Cardiac muscle cell (in vitro differentiated cells and primary cell): ENCODE measurements around the gene MAPK8IP3. TPM values are rescaled to one million over a fixed set of nuclear protein-coding genes. Genes with fewer than 3 reads are reported as not detected.

ENCODE experiments used
- DNase-seq, 2 donors: peaks; one replicate each; pipeline versions ENCODE4 v3.0.0 to v3.0.0-alpha.2; 2010 to 2017; ENCODE audit warnings: low read depth in 1 of 2, low spot score in 1 of 2
- H3K27ac ChIP-seq: fragments of 200-600 bp; sonication (generic); 2 replicates; pipeline ENCODE4 v1.5.1; 2016
- H3K27me3 ChIP-seq: fragments of 200-600 bp; sonication (generic); 2 replicates; pipeline ENCODE4 v1.6.0; 2016; ENCODE audit warnings: control low read depth
- H3K36me3 ChIP-seq: fragments of 200-600 bp; sonication (generic); 2 replicates; pipeline ENCODE4 v1.5.1; 2016; ENCODE audit warnings: control low read depth
- H3K4me1 ChIP-seq: fragments of 200-600 bp; sonication (generic); 2 replicates; pipeline ENCODE4 v1.8.1; 2017; ENCODE audit warnings: low read depth, mild to moderate bottlenecking, mixed run types
- H3K4me3 ChIP-seq: fragments of 200-600 bp; sonication (generic); 2 replicates; pipeline ENCODE4 v1.5.1; 2016; ENCODE audit warnings: mild to moderate bottlenecking
- H3K9me3 ChIP-seq: fragments of 200-600 bp; sonication (generic); 2 replicates; pipeline ENCODE4 v1.5.1; 2017; ENCODE audit warnings: low read depth, mild to moderate bottlenecking, control low read depth
- polyA plus RNA-seq: library from polyadenylated mRNA; unstranded; fragments of >200 nt; fragmentation: Nextera tagmentation; extraction: Ambion mirVana; gene quantifications from 2 replicates; pipeline ENCODE4 v1.2.1, GENCODE V29; 2016
- total RNA-seq: library from RNA; depleted of rRNA; stranded (reverse); fragments of >200 nt; gene quantifications from 2 replicates; pipeline ENCODE4 v1.2.3, GENCODE V29; 2016
- TF ChIP-seq, protein P1 (sequence below): IDR thresholded peaks from 2 replicates; pipeline ENCODE4 v1.5.1; 2012; ENCODE audit warnings: low read depth, mild to moderate bottlenecking, low read length

Gene MAPK8IP3
- total and polyA plus RNA-seq, 2 experiments from 2014 or later: 75.2 to 127 TPM

DNA sequence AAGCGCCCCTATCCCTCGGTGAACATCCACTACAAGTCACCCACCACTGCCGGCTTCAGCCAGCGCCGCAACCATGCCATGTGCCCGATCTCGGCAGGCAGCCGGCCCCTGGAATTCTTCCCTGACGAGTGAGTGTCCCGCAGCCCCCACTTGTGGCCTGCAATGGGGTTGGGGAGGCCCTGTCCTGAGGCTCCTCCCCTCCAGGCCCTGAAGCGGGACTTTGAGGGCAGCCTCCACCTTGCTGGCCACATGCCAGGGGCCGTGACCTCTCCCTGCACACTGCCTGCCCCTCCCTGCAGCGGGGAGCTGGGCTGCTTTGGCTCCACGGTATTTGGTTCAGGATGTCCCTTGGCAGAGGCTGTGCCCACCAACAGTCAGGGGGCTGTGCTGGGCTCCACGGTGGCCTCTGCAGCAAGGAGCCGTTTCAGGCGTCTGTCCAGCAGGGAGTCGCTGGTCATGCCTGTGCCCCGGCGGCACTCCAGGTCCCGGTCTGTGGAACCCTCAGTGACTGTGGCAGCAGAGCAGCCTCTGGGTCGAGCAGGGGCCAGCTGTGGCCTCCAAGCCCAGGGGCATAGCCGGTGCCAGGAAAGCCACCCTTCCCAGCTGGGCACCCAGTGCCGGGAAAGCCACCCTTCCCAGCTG lies 57.0 kb downstream of the MAPK8IP3 start:
- no peak for DNase-seq
- Histone ChIP-seq H3K27me3 (no peaks in the 10 kb centered on the region), H3K4me1 (no peaks in the 10 kb centered on the region), H3K27ac (no peak overlapping the region), H3K9me3 (no peaks in the 10 kb centered on the region), H3K4me3 (no peak overlapping the region), H3K36me3 (peaks cover 37% of the 10 kb centered on the region)
- TF ChIP-seq, protein P1, sequence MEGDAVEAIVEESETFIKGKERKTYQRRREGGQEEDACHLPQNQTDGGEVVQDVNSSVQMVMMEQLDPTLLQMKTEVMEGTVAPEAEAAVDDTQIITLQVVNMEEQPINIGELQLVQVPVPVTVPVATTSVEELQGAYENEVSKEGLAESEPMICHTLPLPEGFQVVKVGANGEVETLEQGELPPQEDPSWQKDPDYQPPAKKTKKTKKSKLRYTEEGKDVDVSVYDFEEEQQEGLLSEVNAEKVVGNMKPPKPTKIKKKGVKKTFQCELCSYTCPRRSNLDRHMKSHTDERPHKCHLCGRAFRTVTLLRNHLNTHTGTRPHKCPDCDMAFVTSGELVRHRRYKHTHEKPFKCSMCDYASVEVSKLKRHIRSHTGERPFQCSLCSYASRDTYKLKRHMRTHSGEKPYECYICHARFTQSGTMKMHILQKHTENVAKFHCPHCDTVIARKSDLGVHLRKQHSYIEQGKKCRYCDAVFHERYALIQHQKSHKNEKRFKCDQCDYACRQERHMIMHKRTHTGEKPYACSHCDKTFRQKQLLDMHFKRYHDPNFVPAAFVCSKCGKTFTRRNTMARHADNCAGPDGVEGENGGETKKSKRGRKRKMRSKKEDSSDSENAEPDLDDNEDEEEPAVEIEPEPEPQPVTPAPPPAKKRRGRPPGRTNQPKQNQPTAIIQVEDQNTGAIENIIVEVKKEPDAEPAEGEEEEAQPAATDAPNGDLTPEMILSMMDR: no peak

DNA sequence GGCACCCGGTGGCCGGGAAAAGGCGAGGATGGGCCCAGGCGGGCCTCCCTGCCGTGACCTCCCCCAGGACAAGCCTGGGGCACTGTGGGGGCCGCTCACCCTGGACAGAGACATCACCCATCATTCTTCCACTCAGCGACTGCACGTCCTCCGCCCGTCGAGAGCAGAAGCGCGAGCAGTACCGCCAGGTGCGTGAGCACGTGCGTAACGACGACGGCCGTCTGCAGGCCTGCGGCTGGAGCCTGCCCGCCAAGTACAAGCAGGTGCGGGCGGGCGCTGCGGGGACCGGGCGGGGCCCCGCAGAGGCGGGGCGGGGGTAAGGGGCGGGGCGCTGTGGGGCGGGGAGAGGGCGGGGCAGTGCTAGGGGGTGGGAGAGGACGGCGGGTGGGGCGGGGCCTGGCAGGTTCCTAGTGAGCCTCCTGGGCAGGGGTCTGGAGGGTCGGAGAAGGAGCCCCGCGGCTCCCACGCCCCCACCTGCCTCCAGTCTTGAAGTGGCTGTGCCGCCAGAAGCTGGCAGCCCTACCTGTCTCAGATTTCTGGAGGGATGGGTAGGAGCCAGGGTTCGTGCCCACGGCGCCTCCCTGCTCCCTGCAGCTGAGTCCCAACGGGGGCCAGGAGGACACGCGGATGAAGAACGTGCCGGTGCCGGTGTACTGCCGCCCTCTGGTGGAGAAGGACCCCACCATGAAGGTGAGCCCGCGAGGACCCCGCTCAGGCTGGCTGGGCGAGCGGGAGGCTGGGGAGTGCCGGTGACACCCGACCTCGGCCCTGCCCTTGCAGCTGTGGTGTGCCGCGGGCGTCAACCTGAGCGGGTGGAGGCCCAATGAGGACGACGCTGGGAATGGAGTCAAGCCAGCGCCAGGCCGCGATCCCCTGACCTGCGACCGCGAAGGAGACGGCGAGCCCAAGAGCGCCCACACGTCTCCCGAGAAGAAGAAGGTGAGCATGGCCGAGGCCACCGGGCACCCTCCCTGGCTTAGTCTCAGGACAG lies 57.8 kb downstream of the MAPK8IP3 start:
- H3K9me3 ChIP-seq: no peaks in the 10 kb centered on the region
- H3K4me1 ChIP-seq: no peaks in the 10 kb centered on the region
- no peak overlapping the region for H3K27ac ChIP-seq
- peaks cover 34% of the 10 kb centered on the region for H3K36me3 ChIP-seq
- no peaks in the 10 kb centered on the region for H3K27me3 ChIP-seq
- DNase-seq: peak; percentile 41 to 60
- H3K4me3 ChIP-seq: no peak overlapping the region
- TF ChIP-seq, protein P1: peak; percentile 38

DNA sequence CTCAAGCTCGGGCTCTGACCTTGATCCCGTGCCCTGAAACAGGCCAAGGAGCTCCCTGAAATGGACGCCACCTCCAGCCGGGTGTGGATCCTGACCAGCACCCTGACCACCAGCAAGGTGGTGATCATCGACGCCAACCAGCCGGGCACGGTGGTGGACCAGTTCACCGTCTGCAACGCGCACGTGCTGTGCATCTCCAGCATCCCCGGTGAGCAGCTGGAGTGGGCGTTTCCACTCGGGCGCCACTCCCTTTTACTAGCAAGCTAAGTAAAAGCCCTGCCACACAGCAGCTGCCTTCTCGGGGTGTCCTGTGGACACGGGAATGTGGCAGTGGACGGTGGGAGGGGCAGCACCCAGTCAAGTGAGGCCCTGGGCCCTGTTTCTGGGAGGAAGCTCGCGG lies 59.0 kb downstream of the MAPK8IP3 start:
- H3K27ac ChIP-seq: no peak overlapping the region
- H3K4me3 ChIP-seq: no peak overlapping the region
- DNase-seq: no peak
- H3K9me3 ChIP-seq: no peaks in the 10 kb centered on the region
- no peaks in the 10 kb centered on the region for H3K27me3 ChIP-seq
- TF ChIP-seq, protein P1: no peak
- H3K36me3 ChIP-seq: peaks cover 34% of the 10 kb centered on the region
- H3K4me1 ChIP-seq: no peaks in the 10 kb centered on the region

DNA sequence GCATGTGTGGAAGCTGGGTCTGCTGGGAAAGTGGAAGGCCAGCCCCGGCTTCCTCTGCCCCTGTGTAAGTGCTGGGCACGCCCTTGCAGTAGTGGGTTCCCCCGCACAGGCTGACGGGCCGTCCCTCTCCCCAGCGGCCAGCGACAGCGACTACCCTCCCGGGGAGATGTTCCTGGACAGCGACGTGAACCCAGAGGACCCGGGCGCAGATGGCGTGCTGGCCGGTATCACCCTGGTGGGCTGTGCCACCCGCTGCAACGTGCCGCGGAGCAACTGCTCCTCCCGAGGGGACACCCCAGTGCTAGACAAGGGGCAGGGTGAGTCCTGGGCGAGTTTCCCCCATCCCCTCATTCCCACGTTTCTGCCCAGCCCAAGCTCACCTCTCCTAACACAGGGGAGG lies 59.8 kb downstream of the MAPK8IP3 start:
- H3K4me3 ChIP-seq: no peak overlapping the region
- no peak overlapping the region for H3K27ac ChIP-seq
- H3K27me3 ChIP-seq: no peaks in the 10 kb centered on the region
- no peak for DNase-seq
- no peaks in the 10 kb centered on the region for H3K4me1 ChIP-seq
- H3K36me3 ChIP-seq: peaks cover 34% of the 10 kb centered on the region
- no peaks in the 10 kb centered on the region for H3K9me3 ChIP-seq
- TF ChIP-seq, protein P1: no peak

DNA sequence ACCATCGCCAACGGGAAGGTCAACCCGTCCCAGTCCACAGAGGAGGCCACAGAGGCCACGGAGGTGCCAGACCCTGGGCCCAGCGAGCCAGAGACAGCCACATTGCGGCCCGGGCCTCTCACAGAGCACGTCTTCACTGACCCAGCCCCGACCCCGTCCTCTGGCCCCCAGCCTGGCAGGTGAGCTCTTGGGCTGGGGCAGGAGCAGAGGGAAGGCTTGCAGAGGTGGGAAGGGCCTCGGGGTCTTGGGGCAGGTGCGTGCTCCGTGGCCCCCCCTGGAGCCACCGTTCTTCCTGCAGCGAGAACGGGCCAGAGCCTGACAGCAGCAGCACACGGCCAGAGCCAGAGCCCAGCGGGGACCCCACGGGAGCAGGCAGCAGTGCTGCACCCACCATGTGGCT lies 60.2 kb downstream of the MAPK8IP3 start:
- Histone ChIP-seq H3K4me1 (no peaks in the 10 kb centered on the region), H3K4me3 (no peak overlapping the region), H3K27me3 (no peaks in the 10 kb centered on the region), H3K9me3 (no peaks in the 10 kb centered on the region), H3K36me3 (peaks cover 34% of the 10 kb centered on the region), H3K27ac (no peak overlapping the region)
- TF ChIP-seq, protein P1: no peak
- DNase-seq: no peak
